PC-3 (cell line): ENCODE measurements around the gene ZC3H12C. TPM values are rescaled to one million over a fixed set of nuclear protein-coding genes. Genes with fewer than 3 reads are reported as not detected.

Experiments
- ATAC-seq: fragments of 200-7000 bp; cut with Tn5 transposase; 2 replicates; pipeline ENCODE4 v1.9.1; 2020; ENCODE audit warnings: mild to moderate bottlenecking, moderate library complexity
- BruUV-seq: library from RNA; stranded (reverse); fragments of 400-500 nt; replicated peaks from 2 replicates; lab custom pipeline; 2021; lab: Mats Ljungman, UMichigan
- CTCF ChIA-PET: fragments of 300-600 bp; sonication (Branson Sonifier 250); formaldehyde crosslinking; loops from one replicate; lab custom pipeline; 2022; ENCODE audit warnings: antibody characterized with exemption; lab: Charles Lee
- POLR2A ChIA-PET: fragments of 300-600 bp; sonication (Branson Sonifier 250); formaldehyde crosslinking; loops from one replicate; lab custom pipeline; 2022; ENCODE audit warnings: antibody characterized with exemption; ENCODE audit not compliant: unreplicated experiment; lab: Charles Lee
- DNase-seq: peaks from one replicate; pipeline ENCODE4 v3.0.0-alpha.2; 2015
- H2AFZ ChIP-seq: fragments of 300-600 bp; sonication (generic); 2 replicates; pipeline ENCODE4 v1.6.0; 2016; ENCODE audit warnings: antibody characterized with exemption, low read length
- H3F3A ChIP-seq: fragments of 300-600 bp; sonication (generic); one replicate; pipeline ENCODE4 v1.6.0; 2017; ENCODE audit warnings: antibody characterized with exemption, low read length, control low read depth, mild to moderate bottlenecking; ENCODE audit not compliant: unreplicated experiment
- H3K27ac ChIP-seq: fragments of 300-600 bp; sonication (generic); 2 replicates; pipeline ENCODE4 v1.5.1; 2016; ENCODE audit warnings: mild to moderate bottlenecking, low read length
- H3K27me3 ChIP-seq: fragments of 300-600 bp; sonication (generic); 2 replicates; pipeline ENCODE4 v1.6.1; 2016; ENCODE audit warnings: low read length, mixed read lengths
- H3K36me3 ChIP-seq: fragments of 300-600 bp; sonication (generic); 2 replicates; pipeline ENCODE4 v1.6.1; 2016; ENCODE audit warnings: low read depth, mixed run types, low read length, mixed read lengths
- H3K4me1 ChIP-seq: fragments of 300-600 bp; sonication (generic); 2 replicates; pipeline ENCODE4 v1.5.1; 2016; ENCODE audit warnings: low read length; ENCODE audit not compliant: insufficient read depth
- H3K4me2 ChIP-seq: fragments of 300-600 bp; sonication (generic); 2 replicates; pipeline ENCODE4 v1.6.0; 2016; ENCODE audit warnings: low read length
- H3K4me3 ChIP-seq: fragments of 300-600 bp; sonication (generic); 2 replicates; pipeline ENCODE4 v1.5.1; 2016; ENCODE audit warnings: mild to moderate bottlenecking, low read length, mixed read lengths
- H3K79me2 ChIP-seq: fragments of 300-600 bp; sonication (generic); 2 replicates; pipeline ENCODE4 v1.6.1; 2017; ENCODE audit warnings: low read length, mixed read lengths
- H3K9ac ChIP-seq: fragments of 300-600 bp; sonication (generic); 2 replicates; pipeline ENCODE4 v1.6.0; 2016; ENCODE audit warnings: mild to moderate bottlenecking, low read length
- H3K9me2 ChIP-seq: fragments of 300-600 bp; sonication (generic); replicated peaks from 2 replicates; pipeline ENCODE4 v1.6.1; 2016; ENCODE audit warnings: mixed run types, low read length, mixed read lengths
- H3K9me3 ChIP-seq: fragments of 300-600 bp; sonication (generic); 2 replicates; pipeline ENCODE4 v1.6.1; 2016; ENCODE audit warnings: low read length, mixed read lengths
- H4K20me1 ChIP-seq: fragments of 300-600 bp; sonication (generic); 2 replicates; pipeline ENCODE4 v1.6.1; 2016; ENCODE audit warnings: low read length, mixed read lengths
- CTCF ChIP-seq: fragments of 300-600 bp; sonication (generic); conservative IDR thresholded peaks from 2 replicates; pipeline ENCODE4 v1.5.1; 2017; ENCODE audit warnings: antibody characterized with exemption, low read depth, mild to moderate bottlenecking, low read length
- EZH2 ChIP-seq: fragments of 300-600 bp; sonication (generic); IDR thresholded peaks from one replicate; pipeline ENCODE4 v1.6.1; 2017; ENCODE audit warnings: antibody characterized with exemption, mild to moderate bottlenecking, low read length; ENCODE audit not compliant: unreplicated experiment
- EZH2phosphoT487 ChIP-seq: fragments of 300-600 bp; sonication (generic); IDR thresholded peaks from 2 replicates; pipeline ENCODE4 v1.6.1; 2018; ENCODE audit warnings: mild to moderate bottlenecking, antibody characterized with exemption, low read length, borderline replicate concordance
- intact Hi-C: fragments of 100-400 bp; cut with micrococcal nuclease; formaldehyde crosslinking; loops from 2 replicates; pipeline ENCODE4 v1.9.0; 2023
- total RNA-seq: library from RNA; depleted of rRNA; stranded (reverse); fragments of >200 nt; gene quantifications from 2 replicates; pipeline ENCODE4 v1.2.3, GENCODE V29; 2014

Gene ZC3H12C
- total RNA-seq, 1 experiment from 2014 or later, result 30.7 TPM

GRCh38 chr11:110088535-110089344 is 4.5 kb upstream of the ZC3H12C start:
- DNase-seq (no peak), ATAC-seq (no peak)
- TF ChIP-seq EZH2, result no peak
- no peak for TF ChIP-seq EZH2phosphoT487
- TF ChIP-seq CTCF, result no peak
- Histone ChIP-seq H3K9me3 (no peaks in the 10 kb centered on the region), H3K4me2 (no peak overlapping the region), H3K27ac (no peak overlapping the region), H3K4me1 (peaks cover 29% of the 10 kb centered on the region), H3F3A (no peaks in the 10 kb centered on the region), H3K36me3 (no peaks in the 10 kb centered on the region), H3K9ac (no peak overlapping the region), H3K27me3 (no peaks in the 10 kb centered on the region), H4K20me1 (no peaks in the 10 kb centered on the region), H3K79me2 (peaks cover 19% of the 10 kb centered on the region), H3K4me3 (no peak overlapping the region), H2AFZ (no peak overlapping the region), H3K9me2 (no peaks in the 10 kb centered on the region)
- ChIA-PET CTCF (interaction anchor here (0.7 kb wide), 1 partner anchor 142 kb away, joined by 3 read pairs; no protein-coding TSS in a partner anchor), POLR2A (no interaction called here)
- BruUV-seq, result no TSS peak
- intact Hi-C loops, result no loop called here

DNA sequence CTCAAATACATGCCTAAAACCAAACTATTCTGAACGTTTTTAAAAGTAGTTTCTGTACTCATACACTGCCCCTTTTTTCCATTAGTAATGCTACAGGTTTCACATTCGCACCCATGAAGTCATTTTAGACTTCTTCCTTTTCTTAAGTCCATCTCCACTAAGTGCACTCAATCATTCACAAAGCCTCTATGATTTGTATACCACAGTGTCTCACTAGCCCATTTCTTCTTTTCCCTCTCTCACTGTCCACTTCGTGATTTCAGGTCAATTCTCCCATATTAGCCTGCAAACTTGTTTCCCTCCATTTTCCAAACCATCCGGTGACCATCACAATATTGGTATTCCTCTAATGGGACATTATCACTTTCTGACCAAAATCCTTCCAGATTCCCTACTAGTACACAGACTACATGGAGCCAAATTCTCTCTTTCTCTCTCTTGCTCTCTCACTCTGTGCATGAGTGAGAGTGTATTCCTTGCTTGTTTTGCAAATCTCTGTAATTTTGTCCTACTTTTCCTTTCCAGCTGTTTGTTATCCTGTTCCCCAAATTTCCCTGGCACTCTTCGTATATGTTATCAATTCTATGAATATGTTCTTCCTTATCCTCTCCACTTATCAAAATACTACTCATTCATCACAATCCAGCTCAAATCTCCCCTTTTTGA is 3.4 kb upstream of the ZC3H12C start:
- H3K36me3 ChIP-seq, result no peaks in the 10 kb centered on the region
- H3K4me2 ChIP-seq, result no peak overlapping the region
- no peak overlapping the region for H3K9ac ChIP-seq
- no peak for TF ChIP-seq EZH2phosphoT487
- no peak for TF ChIP-seq CTCF
- TF ChIP-seq EZH2, result no peak
- POLR2A ChIA-PET, result no interaction called here
- CTCF ChIA-PET, result no interaction called here
- no peak overlapping the region for H3K4me3 ChIP-seq
- H3K4me1 ChIP-seq, result peaks cover 29% of the 10 kb centered on the region
- no peaks in the 10 kb centered on the region for H3K9me3 ChIP-seq
- peaks cover 9% of the 10 kb centered on the region for H4K20me1 ChIP-seq
- intact Hi-C loops, result no loop called here
- ATAC-seq (no peak), DNase-seq (no peak)
- no peak overlapping the region for H2AFZ ChIP-seq
- H3K27me3 ChIP-seq, result no peaks in the 10 kb centered on the region
- H3K9me2 ChIP-seq, result no peaks in the 10 kb centered on the region
- H3K79me2 ChIP-seq, result peaks cover 29% of the 10 kb centered on the region
- H3F3A ChIP-seq, result no peaks in the 10 kb centered on the region
- H3K27ac ChIP-seq, result no peak overlapping the region
- BruUV-seq, result no TSS peak
